ENCODE measurements around the gene FBXL14.
"Not testable (repeated sequence)": the region's sequence is repeated elsewhere in the genome, so short reads cannot be mapped to it uniquely, and the experiment has no call there.

FBXL14 gene

DNA sequence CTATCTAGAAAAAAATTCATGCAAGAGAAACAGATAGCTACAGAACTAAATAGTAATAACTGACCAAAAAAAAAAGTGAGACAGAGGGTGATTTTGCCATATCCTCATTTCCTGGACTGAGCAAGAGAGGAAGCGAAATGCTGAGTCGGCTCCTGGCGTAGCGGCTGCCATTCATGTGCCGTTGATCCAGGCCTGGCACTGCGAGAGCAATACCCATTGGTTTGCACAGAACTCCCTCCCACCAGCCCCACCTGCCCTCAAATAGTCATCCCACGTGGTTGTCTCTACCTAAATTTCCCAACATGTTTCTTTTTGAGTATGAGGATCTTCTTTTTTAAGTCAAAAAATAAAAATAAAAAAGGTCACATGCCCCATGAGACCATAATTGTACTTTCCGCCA lies 25.2 kb upstream of the FBXL14 start:
- no peak for DNase-seq (ENCODE audit: low read depth)

GRCh38 chr12:1619159-1619558 lies 24.8 kb upstream of the FBXL14 start:
- no peak for DNase-seq (ENCODE audit: low read depth)

- no peak for DNase-seq (ENCODE audit: low read depth)
Observed at GRCh38 chr12:1618489-1618888, 24.1 kb upstream of the FBXL14 start.

DNA sequence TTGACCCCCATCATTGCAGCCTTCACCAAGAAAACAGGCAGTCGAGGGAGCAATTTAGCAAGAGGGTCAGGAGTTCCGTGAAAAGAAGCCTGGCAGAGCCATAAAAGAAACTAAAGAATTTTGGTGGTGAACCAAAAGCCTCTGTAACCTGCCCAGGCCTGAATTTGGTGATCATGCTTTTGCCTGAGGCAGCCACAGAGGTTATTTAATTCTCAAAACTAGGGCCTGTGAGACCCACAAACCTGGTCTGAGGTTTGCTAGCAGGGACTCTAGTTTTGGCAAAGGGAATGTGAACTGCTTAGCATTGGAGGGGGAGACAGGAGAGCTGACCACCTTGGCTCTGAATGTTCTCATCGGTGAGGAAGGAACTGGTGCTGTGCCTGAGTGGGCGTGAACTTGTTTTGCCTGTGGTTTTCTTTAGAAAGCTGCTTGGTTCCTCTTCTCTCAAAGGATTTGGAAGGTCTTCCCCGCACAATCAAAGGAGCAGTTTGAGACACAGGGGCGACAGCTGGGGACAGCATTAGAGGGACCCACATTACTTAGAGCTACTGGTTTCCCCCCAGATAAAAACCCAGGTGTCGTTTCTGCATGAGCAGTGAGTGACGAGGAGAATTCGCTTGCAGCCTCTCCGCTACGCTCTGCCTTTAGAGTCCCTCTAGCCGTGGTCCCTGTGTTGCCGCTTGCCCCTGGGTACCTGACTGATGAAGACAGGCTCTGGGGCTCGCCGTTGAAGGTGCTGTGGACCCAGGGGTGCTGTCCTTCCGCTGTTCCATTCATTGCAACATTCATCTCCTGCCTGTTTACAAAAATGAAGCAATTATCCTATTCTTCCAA lies 22.1 kb upstream of the FBXL14 start:
- no peak for DNase-seq (ENCODE audit: low read depth)

DNA sequence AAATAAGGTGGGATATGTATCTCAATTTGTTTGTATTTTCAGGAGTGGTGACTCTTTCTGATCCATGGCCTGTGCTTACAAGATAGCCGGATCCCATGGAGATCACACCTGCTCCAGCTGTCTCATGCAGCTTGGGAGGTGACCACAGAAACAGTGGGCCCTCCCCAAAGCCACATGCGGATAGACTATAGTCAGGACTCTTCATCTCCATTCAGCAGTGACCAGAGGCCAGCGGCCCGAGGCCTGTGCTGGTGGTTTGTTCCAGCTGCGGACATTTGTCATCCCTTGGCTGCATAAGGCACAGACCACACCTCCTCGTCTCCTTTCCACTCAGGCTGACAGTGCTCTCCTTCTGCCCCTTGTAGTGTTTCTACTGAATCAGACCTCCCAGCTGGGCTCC lies 20.0 kb upstream of the FBXL14 start:
- DNase-seq (ENCODE audit: low read depth) = no peak

DNA sequence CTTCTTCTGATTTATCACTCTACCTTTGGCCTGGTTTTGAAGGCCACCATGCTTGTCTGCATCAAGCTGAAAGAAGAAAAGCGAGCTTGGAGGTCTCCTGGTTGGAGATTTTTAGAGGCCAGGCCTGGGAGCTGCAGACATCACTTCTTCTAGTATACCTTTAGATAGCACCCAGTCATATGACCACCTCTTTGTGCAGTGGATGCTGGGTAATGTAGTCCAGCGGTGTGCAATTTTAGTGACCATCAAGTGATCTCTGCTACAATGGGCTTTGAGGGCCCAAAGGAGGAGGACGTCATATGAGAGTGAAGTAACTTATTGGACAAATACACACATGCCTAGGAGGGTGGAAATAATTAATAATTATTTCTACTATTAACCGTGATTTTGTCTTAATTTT lies 19.5 kb upstream of the FBXL14 start:
- no peak for DNase-seq (ENCODE audit: low read depth)

DNA sequence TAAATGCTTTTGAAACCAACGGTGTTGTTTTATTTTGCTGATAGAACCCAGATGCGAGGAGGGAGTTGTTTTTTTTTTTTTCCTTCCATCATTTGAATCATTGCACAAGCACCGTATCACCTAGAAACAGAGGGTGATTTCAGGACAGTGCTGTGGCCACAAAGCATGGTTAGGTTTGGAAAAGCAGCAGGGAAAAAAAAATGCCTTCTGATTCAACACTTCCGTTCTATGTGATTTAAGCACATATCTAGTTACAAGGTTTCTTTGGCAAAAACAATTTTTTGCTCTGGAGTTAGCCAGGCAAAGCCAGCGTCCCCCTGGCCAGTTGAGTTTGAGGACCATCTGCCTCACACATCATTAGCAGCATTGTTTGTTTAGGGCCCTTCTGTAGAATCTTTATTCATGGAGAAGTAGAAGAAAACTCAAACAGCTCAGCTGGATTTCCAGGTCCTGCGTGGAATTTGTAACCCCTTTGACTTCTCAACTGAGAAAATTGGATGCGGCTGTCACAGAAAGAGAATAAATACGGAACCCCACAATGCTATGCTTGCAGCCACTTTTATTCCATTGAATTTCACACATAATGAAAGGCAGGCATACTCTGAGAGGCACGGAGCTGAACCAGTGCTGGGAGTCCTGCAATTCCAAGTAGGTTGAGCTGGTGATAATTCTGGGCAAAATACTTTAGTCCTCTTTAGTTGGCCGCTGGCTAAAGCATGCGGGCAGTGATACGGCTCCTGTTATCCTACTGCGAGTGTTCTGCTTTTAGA lies 17.6 kb upstream of the FBXL14 start:
- DNase-seq (ENCODE audit: low read depth) = no peak

DNA sequence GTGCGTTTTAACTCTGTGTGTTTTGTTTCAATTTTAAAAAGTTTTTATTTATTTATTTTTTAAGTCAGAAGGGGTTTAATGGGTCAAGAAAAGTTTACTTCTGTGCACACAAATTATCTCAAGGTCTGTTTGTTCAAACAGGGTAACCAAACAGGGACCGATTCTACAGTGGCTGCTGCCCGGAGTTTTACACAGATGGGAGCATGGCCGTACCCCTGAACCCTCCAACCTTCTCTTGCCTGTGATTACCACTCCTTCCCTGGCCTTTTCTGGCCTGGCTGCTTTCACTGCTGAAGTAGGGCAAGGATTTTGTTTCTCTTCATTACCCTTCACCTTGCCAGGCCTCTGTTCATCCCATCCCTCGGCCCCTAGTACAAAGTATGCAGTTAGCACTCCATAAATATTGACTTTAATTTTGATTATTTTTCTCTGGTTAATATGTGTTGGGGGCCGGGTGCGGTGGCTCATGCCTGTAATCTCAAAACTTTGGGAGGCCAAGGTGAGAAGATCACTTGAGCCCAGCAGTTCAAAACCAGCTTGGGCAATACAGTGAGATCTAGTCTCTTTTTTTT lies 15.8 kb upstream of the FBXL14 start:
- no peak for DNase-seq (ENCODE audit: low read depth)

- no peak for DNase-seq (ENCODE audit: low read depth)
Observed at GRCh38 chr12:1608713-1609119, 14.3 kb upstream of the FBXL14 start.

DNA sequence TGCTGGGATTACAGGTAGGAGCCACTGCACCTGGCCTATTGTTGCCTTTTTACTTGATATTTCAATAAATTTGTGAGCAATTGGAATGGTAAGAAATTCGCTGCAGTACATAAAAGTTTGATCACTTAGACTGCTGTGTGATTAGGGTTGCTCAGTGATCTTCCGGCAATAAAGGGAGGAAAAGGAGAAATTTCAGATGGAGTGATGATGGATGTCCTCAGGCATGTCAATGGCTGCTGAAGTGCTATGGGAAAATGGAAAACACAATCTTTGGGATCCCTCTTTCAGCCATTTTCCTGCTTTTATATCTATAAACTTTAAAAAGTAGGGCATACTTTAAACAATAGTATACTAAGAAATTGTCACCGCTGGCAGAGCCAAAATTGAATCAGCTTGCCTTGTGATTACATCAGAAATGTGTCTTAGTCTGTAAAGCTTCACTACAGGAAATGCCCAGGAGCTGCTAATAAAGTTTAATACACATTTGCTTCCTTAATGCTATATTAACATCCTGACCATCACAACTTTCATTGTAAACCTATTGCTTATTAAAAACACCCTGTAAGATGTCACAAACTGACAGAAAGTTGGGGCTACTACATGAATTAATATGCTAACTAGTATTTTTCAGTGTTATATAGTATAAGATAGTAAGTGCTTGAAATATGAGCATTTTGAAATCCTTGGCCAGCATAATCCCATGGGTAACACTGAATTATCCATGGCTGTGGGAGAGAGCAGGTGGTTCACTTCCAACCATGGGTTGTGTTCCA lies 13.7 kb upstream of the FBXL14 start:
- no peak for DNase-seq (ENCODE audit: low read depth)

DNA sequence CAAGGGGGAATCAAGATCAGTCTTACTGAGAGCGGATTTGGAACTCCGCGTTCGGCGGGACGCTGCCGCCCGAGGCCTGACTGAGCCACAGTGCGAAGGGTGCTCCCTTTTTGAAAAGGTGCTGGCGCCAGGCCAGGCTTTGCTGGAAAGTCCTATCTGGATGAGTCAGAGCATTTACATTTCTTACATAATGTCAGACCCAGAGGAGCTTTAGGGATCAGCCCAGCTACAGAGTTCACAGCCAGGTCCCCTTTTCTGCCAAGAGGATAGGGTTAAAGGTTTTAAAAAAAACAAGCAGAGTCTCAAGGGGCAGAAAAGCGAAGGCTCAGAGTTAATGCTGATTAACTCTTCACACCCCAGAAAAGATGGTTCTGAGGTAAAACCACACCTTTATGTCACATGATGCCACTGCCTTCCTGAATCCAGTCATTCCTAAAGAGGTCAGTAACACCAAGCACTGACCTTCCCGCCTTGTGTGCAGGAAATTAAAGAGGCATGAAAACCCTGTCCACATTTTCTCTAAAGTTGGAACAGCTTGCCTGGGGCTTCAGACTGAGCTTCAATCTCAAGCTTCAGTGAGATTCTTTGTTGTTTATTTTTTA lies 11.7 kb upstream of the FBXL14 start:
- peak; percentile 70 for DNase-seq (ENCODE audit: low read depth)

- no peak for DNase-seq (ENCODE audit: low read depth)
Observed at GRCh38 chr12:1605129-1606020, 11.0 kb upstream of the FBXL14 start.

DNA sequence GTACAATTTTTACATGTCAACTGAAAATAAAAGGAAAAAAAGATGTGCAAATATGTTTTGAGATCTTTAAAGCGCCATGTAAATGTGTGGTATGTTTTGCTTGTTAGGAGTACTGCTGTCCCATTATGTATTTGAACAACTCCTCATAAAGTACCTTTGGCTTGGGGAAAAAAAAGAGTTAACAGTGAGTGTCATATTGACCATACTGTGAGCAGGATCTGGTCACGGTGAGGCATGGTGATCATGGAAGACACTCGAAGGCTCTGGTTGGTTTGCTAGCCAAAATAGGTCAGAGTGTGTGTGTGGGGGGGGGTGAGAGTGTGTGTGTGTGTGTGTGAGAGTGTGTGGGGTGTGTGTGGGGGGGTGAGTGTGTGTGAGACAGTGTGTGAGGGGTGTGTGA lies 10.1 kb upstream of the FBXL14 start:
- DNase-seq (ENCODE audit: low read depth) = no peak

DNA sequence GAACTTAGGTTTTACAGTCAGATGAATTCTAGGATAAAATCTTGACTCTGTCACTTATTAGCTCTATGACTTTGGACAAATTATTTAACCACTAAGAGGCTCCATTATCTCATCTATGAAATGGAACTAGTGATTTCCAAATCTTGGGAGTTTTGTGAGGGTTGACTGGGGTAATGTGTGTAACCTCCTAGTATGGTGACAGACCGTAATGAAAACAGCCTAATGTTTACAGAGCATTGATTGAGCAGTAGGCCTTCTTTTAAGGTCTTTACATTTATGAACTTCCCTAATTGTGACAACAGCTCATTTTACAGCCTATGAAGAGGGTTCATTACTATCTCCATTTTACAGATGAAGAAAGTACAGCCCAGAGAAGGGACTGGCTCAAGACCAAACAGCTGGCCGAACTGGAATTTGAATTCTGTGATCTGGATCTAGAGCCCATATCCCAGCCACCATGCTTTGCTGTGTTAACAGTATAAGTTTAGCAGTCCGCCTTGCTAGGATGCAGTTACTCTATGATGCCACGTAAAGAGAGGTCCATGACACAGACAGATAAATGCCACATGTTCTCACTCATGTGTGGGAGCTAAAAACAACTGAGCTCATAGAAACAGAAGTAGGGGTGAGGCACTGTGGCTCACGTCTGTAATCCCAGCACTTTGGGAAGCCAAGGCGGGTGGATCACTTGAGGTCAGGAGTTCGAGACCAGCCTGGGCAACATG lies 9.1 kb upstream of the FBXL14 start:
- DNase-seq (ENCODE audit: low read depth) = no peak

DNA sequence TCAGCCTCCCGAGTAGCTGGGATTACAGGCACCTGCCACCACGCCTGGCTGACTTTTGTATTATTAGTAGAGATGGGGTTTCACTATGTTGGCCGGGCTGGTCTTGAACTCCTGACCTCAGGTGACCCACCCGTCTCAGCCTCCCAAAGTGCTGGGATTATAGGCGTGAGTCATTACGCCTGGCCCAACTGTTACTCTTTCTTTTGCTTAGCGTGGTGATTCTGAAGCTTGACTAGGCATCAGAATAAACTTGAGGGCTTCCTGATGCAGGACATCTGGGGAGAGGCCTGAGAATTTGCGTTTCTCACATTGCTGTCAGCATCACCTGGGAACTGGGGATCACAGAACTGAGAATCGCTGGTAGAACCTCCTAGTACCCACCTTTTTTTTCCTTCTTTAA lies 8.3 kb upstream of the FBXL14 start:
- not testable (repeated sequence) for DNase-seq (ENCODE audit: low read depth)

DNA sequence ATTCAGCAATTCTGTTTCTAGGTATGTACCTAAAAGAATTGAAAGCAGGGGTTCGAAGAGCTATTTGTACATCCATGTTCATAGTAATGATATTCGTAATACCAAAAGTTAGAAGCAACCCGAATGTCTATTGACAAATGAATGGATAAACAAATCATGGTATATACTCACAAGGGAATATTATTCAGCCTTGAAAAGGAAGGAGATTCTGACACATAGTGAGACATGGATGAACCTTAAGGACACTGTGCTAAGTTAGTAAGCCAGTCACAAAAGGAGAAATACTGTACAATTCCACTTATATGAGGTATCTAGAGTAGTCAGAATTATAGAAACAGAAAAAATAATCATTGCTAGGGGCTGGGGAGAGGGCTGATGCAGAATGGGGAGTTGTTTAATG lies 4.4 kb upstream of the FBXL14 start:
- no peak for DNase-seq (ENCODE audit: low read depth)

- DNase-seq (ENCODE audit: low read depth) = no peak
Observed at GRCh38 chr12:1595690-1596347, 1.4 kb upstream of the FBXL14 start.

- DNase-seq (ENCODE audit: low read depth) = no peak
Observed at GRCh38 chr12:1595026-1595561, 713 bp upstream of the FBXL14 start.

DNA sequence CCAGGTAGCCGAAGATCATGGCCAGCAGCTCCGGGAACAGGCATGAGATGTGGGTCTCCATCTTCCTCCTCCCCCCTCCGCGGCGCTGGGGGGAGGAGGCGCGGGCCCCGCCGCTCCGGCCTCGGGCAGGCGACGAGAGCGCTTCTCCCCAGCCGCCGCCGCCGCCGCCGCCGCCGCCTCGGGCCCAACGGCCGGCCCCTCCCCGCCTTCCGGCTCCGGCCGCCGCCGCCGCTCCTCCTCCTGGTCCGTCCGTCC lies 448 bp downstream of the FBXL14 start:
- DNase-seq (ENCODE audit: low read depth) = no peak

All from stimulated activated CD4-positive, alpha-beta T cell treated with anti-CD3 and anti-CD28 coated beads, Interleukin-2, amount 100 ng/mL, for 4 hours (primary cell).